ENCODE results near the gene SLAIN2.

GRCh38 chr4:48370260-48371134 lies 29.2 kb downstream of the SLAIN2 start:
- TF ChIP-seq, protein P1, sequence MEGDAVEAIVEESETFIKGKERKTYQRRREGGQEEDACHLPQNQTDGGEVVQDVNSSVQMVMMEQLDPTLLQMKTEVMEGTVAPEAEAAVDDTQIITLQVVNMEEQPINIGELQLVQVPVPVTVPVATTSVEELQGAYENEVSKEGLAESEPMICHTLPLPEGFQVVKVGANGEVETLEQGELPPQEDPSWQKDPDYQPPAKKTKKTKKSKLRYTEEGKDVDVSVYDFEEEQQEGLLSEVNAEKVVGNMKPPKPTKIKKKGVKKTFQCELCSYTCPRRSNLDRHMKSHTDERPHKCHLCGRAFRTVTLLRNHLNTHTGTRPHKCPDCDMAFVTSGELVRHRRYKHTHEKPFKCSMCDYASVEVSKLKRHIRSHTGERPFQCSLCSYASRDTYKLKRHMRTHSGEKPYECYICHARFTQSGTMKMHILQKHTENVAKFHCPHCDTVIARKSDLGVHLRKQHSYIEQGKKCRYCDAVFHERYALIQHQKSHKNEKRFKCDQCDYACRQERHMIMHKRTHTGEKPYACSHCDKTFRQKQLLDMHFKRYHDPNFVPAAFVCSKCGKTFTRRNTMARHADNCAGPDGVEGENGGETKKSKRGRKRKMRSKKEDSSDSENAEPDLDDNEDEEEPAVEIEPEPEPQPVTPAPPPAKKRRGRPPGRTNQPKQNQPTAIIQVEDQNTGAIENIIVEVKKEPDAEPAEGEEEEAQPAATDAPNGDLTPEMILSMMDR (IDR thresholded peaks at IDR 0.05), result no peak
- no peak for TF ChIP-seq EP300 (IDR thresholded peaks at IDR 0.05)

Data from upper lobe of left lung (tissue), 4 donors.